Measurements from ENCODE around the gene NOA1.
A peak's percentile ranks its signal among the peaks of the same experiment; 100 is the strongest.

NOA1 gene

DNA sequence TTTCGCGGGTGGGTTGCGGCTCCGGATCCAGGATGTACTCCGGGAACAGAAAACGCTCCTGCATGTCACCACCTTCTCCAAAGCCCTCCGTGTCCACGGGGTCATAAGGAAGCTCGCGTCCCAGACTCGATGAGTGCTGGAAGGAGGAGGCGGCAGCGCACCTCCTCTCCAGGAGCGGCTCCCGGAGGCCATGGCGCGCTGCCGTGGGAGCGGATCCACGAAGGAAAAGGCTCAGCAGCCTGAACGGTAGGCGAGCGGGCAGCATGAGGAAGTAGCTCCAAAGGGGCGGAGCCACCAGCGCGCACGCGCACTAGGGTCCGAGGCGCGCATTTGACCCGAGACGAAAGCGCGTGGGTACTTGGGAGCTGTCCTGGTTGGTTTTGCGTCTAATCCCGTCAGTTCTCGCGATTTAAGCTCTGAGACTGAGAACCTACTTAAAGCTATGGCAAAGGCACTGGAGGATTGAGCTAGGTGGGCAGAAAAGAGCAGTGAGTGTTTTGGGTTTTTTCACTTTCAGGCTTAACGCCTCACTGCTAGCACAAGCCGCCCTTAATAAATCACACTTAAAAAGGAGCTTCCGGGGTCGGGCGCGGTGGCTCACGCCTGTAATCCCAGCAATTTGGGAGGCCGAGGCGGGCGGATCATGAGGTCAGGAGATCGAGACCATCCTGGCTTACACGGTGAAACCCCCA lies at the start of gene NOA1:
Gene NOA1, minus strand, starts transcription at position 286 of the 692 bp plus-strand sequence. Its CDS starts 21 bp downstream, at position 265.
- peak; percentile 97 for DNase-seq (ENCODE audit: low spot score)

GRCh38 chr4:57023104-57023503 lies 45.7 kb upstream of the NOA1 start:
- peak; percentile 80 for DNase-seq (ENCODE audit: low spot score)

GRCh38 chr4:57020467-57021101 lies 43.2 kb upstream of the NOA1 start:
- peak; percentile 80 for DNase-seq (ENCODE audit: low spot score)

GRCh38 chr4:57018980-57019379 lies 41.6 kb upstream of the NOA1 start:
- DNase-seq (ENCODE audit: low spot score): no peak

DNA sequence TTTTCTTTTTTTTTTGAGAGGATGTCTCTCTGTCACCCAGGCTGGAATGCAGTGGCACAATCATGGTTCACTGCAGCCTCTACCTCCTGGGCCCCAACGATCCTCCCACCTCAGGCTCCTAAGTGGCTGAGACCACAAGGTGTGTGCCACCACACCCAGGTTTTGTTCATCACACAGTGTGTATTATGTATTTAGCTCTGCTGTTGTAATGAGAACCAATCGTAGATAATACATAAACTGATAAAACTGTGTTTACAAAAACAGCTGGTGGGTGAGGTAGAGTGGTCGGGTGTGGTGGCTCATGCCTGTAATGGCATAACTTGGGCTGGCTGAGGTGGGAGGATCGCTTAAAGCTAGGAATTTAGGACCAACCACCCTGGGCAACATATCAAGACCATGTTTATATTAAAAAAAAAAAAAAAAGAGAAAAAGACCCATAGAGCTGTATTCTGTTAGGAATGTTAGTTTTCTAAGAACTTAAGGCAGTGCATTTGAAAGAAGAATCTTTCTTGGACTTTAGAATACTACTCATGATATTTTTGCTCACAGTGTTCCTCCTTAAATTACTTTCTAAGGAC lies 36.2 kb upstream of the NOA1 start:
- DNase-seq (ENCODE audit: low spot score): no peak

DNA sequence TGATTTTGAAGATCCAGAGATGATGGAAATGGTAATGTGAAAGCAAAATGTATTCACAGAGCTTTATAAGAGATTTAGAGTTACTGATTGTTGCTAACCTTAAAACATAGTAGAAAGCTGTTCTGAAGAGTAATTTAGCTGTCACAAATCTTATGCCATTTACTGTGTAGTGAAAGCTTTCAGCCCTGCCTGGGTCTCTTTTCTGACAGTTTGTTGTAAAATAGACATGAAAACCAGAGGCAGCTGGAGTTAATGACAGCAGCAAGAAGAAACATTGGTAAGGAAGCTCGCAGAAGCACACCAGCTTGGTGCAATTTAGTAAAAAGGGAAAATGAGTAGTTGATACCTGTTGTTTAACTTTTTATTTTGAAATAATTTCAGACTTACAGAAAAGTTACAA lies 22.3 kb upstream of the NOA1 start:
- no peak for DNase-seq (ENCODE audit: low spot score)

- DNase-seq (ENCODE audit: low spot score): peak; percentile 85
Observed at GRCh38 chr4:56995525-56995924, 18.1 kb upstream of the NOA1 start.

GRCh38 chr4:56990109-56990905 lies 12.9 kb upstream of the NOA1 start:
- DNase-seq (ENCODE audit: low spot score): no peak

- no peak for DNase-seq (ENCODE audit: low spot score)
Observed at GRCh38 chr4:56986952-56987351, 9.5 kb upstream of the NOA1 start.

GRCh38 chr4:56986192-56986591 lies 8.8 kb upstream of the NOA1 start:
- DNase-seq (ENCODE audit: low spot score): no peak

DNA sequence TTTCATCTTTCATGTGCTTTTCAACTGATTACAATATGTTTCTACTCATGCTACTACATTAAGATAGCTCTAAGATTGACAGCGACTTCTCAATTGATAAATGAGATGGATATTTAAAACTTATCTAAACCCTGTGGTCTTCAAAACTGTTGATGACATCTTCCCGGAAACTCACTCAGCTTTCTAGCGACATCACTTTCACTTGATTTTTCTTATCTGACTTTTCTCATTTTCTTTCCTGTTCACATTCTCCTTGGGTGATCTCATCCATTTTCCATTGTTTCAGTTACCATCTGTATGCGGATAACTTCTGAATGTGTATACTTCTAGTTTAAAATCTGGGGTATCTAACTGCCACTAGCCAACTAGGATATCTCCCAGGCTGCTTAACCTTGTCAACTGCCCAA lies 4.4 kb upstream of the NOA1 start:
- no peak for DNase-seq (ENCODE audit: low spot score)

DNA sequence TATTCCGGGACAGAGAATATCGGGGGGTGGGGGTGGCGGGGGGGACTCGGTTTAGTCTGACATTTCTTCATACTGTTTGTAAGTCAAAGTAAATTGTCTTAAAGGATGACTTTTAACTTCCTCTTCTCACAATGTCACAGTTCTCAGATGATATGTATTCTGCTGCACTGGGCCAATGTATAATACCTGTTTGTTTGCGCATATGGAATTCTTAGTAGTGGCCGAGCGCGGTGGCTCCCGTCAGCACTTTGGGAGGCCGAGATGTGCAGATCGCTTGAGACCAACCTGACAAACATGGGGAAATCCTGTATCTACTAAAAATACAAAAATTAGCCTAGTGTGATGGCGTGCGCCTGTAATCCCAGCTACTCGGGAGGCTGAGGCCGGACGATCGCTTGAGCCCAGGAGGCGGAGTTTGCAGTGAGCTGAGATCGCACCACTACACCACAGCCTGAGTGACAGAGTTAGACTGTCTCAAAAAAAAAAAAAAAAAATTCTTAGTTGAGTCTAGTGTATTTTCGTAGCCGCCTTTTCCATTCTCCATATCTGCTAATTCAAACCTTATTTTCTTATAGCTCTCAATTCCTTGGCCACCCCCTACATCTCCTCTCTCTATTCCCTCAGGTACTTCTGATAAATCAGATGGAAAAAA lies 2.1 kb upstream of the NOA1 start:
- DNase-seq (ENCODE audit: low spot score): no peak

- peak; percentile 95 for DNase-seq (ENCODE audit: low spot score)
Observed at GRCh38 chr4:56978750-56979303, 1.4 kb upstream of the NOA1 start, which contains the start of gene POLR2B. TSS of gene POLR2B (plus strand) at chr4:56978896. CDS start at chr4:56978986, 90 bp downstream.

GRCh38 chr4:56976837-56977320 lies 527 bp downstream of the NOA1 start:
- DNase-seq (ENCODE audit: low spot score): peak; percentile 22

DNA sequence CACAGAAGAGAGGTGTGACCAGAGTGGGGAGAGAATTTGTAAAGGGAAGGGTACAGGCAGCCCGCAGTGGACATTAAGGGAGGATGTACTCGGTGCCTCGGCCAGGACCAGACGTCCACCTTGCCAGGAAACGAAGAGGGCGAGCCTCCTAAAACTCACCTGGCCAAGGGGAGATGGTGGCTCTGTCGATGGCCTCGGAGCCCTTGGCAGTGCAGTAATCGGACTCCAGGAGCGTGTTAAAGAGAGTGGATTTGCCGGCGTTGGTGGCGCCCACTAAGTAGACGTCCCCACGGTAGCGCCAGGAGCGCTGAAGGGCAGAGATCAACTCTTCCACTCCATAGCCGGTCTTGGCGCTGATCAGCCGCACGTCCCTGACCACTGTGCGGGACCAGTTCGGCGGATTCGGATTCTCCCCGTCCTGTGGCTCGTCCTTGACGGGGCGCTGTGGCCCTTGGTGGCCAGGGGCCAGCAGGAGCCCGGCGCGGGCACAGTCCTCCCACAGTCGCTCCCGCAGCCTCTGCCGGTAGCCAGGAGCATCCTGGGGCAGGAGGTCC lies 1.0 kb downstream of the NOA1 start:
- DNase-seq (ENCODE audit: low spot score): no peak

DNA sequence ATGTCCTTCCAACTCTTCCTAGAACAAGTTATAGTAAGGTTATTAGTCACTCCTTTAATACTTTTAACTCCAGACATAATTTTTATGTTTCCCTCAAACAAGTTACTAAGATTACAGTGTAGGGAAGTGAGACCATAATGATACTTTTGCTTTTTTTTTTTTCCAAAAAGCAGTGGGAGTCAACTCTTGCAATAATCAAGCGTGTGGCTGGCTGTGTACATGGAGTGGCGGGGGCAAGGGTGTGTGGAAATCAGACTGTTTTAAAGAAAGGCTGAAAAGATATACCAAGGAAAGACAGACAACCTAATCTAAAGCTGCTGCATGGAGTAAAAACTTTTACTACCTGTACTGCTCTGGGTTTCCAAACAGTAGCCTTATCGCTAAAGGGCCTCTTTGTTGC lies 4.1 kb downstream of the NOA1 start:
- no peak for DNase-seq (ENCODE audit: low spot score)

- DNase-seq (ENCODE audit: low spot score): no peak
Observed at GRCh38 chr4:56972809-56973208, 4.6 kb downstream of the NOA1 start.

DNA sequence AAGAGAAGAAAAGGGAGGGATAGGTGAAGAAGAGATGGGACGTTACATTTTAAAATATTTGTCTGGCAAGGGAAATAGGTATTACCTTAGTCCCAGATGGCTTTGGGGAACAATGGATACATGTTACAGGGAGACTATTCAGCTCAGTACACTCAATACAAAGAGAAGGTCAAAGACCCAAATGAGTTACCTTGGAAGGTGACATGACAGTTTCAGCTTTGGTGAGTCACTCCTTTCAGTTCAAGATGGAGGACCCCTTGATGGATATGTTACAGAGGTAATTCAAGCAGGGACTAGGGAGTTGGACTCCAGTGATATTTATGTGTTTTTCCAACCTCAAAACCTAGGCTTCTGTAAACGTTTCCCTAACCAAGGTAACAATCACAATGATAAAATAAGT lies 5.0 kb downstream of the NOA1 start:
- DNase-seq (ENCODE audit: low spot score): no peak

DNA sequence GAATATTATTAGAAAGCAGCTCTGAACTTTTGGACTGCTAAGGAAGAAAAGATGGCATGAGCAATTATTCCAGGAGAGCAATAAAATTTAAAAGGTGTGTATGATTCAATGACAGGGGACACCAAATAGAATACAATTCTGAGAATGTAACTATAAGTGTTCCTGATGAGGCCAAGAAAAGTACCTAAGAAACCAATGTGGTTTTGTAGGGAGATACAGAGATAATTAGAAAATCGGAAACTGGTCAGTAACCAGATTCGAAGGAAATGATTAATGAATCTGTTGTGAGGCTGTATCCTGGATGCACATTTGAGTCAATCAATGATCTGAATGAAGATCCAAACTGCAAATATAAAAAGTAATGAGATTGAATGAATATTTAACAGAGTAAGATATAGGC lies 6.0 kb downstream of the NOA1 start:
- DNase-seq (ENCODE audit: low spot score): no peak

- no peak for DNase-seq (ENCODE audit: low spot score)
Observed at GRCh38 chr4:56961107-56961500, 16.3 kb downstream of the NOA1 start.

- DNase-seq (ENCODE audit: low spot score): no peak
Observed at GRCh38 chr4:56959100-56959499, 18.3 kb downstream of the NOA1 start.
